Natural killer cell (primary cell): ENCODE results near the gene SLC4A4. TPM values are rescaled to one million over a fixed set of nuclear protein-coding genes. Genes with fewer than 3 reads are reported as not detected.

Source experiments
- ATAC-seq, 3 donors: fragments of 150-1000 bp in 2 of 3; fragments of 200-7000 bp in 1 of 3; cut with Tn5 transposase; 1 replicate in 1 of 3; 2 replicates in 2 of 3; pipeline ENCODE4 v1.10.0; 2021; ENCODE audit warnings: mild to moderate bottlenecking in 2 of 3, moderate library complexity in 2 of 3
- DNase-seq, 2 donors: peaks; one replicate each; pipeline versions ENCODE4 v3.0.0 to v3.0.0-alpha.2; 2013 to 2021; ENCODE audit warnings: mixed read lengths in 1 of 2
- H3K27ac ChIP-seq: one replicate; pipeline ENCODE4 v1.5.1; 2013; ENCODE audit warnings: mild to moderate bottlenecking, low read length
- H3K27me3 ChIP-seq: one replicate; pipeline ENCODE4 v1.6.1; 2013; ENCODE audit warnings: low read length; ENCODE audit not compliant: control insufficient read depth, insufficient read depth
- H3K36me3 ChIP-seq: one replicate; pipeline ENCODE4 v1.6.1; 2013; ENCODE audit warnings: low read length; ENCODE audit not compliant: control insufficient read depth, insufficient read depth
- H3K4me1 ChIP-seq: one replicate; pipeline ENCODE4 v1.6.1; 2013; ENCODE audit warnings: low read length; ENCODE audit not compliant: control insufficient read depth, insufficient read depth
- H3K4me3 ChIP-seq: one replicate; pipeline ENCODE4 v1.5.1; 2013; ENCODE audit warnings: low read length
- H3K9me3 ChIP-seq: one replicate; pipeline ENCODE4 v1.6.1; 2013; ENCODE audit warnings: low read length; ENCODE audit not compliant: control insufficient read depth, insufficient read depth
- H3K27ac Mint-ChIP-seq, 2 donors: one replicate each; pipeline ENCODE4 v1.8.0; 2022; ENCODE audit warnings: mild to moderate bottlenecking in 2 of 2, mixed read lengths in 2 of 2, moderate library complexity in 1 of 2
- H3K27me3 Mint-ChIP-seq, 2 donors: one replicate each; pipeline ENCODE4 v1.8.0; 2022; ENCODE audit warnings: low read depth in 2 of 2, mixed read lengths in 2 of 2
- H3K36me3 Mint-ChIP-seq: one replicate; pipeline ENCODE4 v1.8.0; 2022; ENCODE audit warnings: mixed read lengths
- H3K4me1 Mint-ChIP-seq, 2 donors: one replicate each; pipeline ENCODE4 v1.8.0; 2022; ENCODE audit warnings: mixed read lengths in 2 of 2
- H3K4me3 Mint-ChIP-seq: one replicate; pipeline ENCODE4 v1.8.0; 2022; ENCODE audit warnings: mild to moderate bottlenecking, moderate library complexity, mixed read lengths
- H3K9me3 Mint-ChIP-seq, 2 donors: one replicate each; pipeline ENCODE4 v1.8.0; 2022; ENCODE audit warnings: mixed read lengths in 2 of 2
- WGBS: methylation state at CpG from one replicate; pipeline ENCODE4 v1.1.7; 2013; ENCODE audit warnings: missing lambda C conversion rate; ENCODE audit not compliant: insufficient coverage; 5-methylcytosine and 5-hydroxymethylcytosine counted together
- intact Hi-C: fragments of 100-400 bp; cut with micrococcal nuclease; formaldehyde crosslinking; loops from one replicate; pipeline ENCODE4 v1.14.2; 2022
- total RNA-seq, 4 donors: library from RNA; stranded (reverse); fragments of 120-200 nt in 1 of 4; gene quantifications; one replicate each; pipeline versions ENCODE4 v1.2.3 to v1.2.4, GENCODE V29; 2013 to 2022
- TF ChIP-seq, protein P1 (sequence below): fragments of 200-600 bp; IDR thresholded peaks from one replicate; pipeline ENCODE4 v1.8.0; 2022; ENCODE audit warnings: antibody characterized with exemption

SLC4A4 gene
- total RNA-seq, 3 donors from 2014 or later (not counting 1 experiment from before 2014, with no cell fraction given) = 17.9 to 20.4 (median 19.1) TPM

- Mint-ChIP-seq H3K4me3 (no peak overlapping the region), H3K27me3 (no peaks in the 10 kb centered on the region), H3K4me1 (peaks cover 0 to 13% of the 10 kb centered on the region in 2 donors), H3K36me3 (no peaks in the 10 kb centered on the region), H3K9me3 (no peaks in the 10 kb centered on the region), H3K27ac (no peak overlapping the region)
- Histone ChIP-seq H3K27me3 (no peaks in the 10 kb centered on the region), H3K27ac (no peak overlapping the region), H3K4me3 (no peak overlapping the region), H3K4me1 (no peaks in the 10 kb centered on the region), H3K36me3 (no peaks in the 10 kb centered on the region), H3K9me3 (no peaks in the 10 kb centered on the region)
- DNase-seq (no peak), ATAC-seq (no peak)
- TF ChIP-seq, protein P1, sequence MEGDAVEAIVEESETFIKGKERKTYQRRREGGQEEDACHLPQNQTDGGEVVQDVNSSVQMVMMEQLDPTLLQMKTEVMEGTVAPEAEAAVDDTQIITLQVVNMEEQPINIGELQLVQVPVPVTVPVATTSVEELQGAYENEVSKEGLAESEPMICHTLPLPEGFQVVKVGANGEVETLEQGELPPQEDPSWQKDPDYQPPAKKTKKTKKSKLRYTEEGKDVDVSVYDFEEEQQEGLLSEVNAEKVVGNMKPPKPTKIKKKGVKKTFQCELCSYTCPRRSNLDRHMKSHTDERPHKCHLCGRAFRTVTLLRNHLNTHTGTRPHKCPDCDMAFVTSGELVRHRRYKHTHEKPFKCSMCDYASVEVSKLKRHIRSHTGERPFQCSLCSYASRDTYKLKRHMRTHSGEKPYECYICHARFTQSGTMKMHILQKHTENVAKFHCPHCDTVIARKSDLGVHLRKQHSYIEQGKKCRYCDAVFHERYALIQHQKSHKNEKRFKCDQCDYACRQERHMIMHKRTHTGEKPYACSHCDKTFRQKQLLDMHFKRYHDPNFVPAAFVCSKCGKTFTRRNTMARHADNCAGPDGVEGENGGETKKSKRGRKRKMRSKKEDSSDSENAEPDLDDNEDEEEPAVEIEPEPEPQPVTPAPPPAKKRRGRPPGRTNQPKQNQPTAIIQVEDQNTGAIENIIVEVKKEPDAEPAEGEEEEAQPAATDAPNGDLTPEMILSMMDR = no peak
- intact Hi-C loops = no loop called here
- 100% methylated on average over 1 of the region's 1 CpG for WGBS
Observed at GRCh38 chr4:71383984-71384383, 45.2 kb downstream of the SLC4A4 start.

- DNase-seq (no peak), ATAC-seq (no peak)
- WGBS = 80% methylated on average over 2 of the region's 2 CpGs
- TF ChIP-seq, protein P1 = no peak
- no peak overlapping the region for H3K4me3 ChIP-seq
- Mint-ChIP-seq H3K4me3 (no peak overlapping the region), H3K27ac (no peak overlapping the region), H3K36me3 (no peaks in the 10 kb centered on the region), H3K4me1 (peaks cover 5 to 20% of the 10 kb centered on the region in 2 donors), H3K27me3 (no peaks in the 10 kb centered on the region), H3K9me3 (no peaks in the 10 kb centered on the region)
- H3K27ac ChIP-seq = no peak overlapping the region
- H3K36me3 ChIP-seq = no peaks in the 10 kb centered on the region
- H3K4me1 ChIP-seq = no peaks in the 10 kb centered on the region
- no peaks in the 10 kb centered on the region for H3K9me3 ChIP-seq
- H3K27me3 ChIP-seq = no peaks in the 10 kb centered on the region
- intact Hi-C loops = no loop called here
Observed at GRCh38 chr4:71389149-71389827, 50.5 kb downstream of the SLC4A4 start.

DNA sequence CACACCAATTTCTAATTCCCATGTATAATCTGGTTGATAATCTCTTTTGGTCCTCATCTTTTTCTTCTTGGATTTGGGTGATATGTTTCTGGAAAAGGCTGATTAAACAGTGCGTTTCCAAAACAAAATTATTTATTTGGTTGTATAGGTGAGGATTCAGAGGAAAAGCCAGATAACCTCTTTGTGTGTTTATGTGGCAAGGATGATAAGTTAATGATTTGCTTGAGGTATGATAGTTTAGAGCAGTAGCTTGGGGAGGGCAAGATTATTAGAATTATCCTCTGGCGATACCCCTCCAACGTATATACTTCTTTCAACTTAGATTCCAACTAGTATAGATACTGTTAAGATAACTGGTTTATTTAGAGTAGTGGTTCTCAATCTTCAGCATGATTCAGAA lies 53.3 kb downstream of the SLC4A4 start:
- DNase-seq (no peak), ATAC-seq (no peak)
- TF ChIP-seq, protein P1 = no peak
- Mint-ChIP-seq H3K9me3 (no peaks in the 10 kb centered on the region), H3K4me1 (peaks cover 11 to 12% of the 10 kb centered on the region in 2 donors), H3K4me3 (no peak overlapping the region), H3K36me3 (no peaks in the 10 kb centered on the region), H3K27ac (no peak overlapping the region), H3K27me3 (no peaks in the 10 kb centered on the region)
- 100% methylated on average over 1 of the region's 3 CpGs for WGBS
- intact Hi-C loops = no loop called here
- Histone ChIP-seq H3K27me3 (no peaks in the 10 kb centered on the region), H3K4me3 (no peak overlapping the region), H3K9me3 (no peaks in the 10 kb centered on the region), H3K27ac (no peak overlapping the region), H3K36me3 (no peaks in the 10 kb centered on the region), H3K4me1 (no peaks in the 10 kb centered on the region)

- Mint-ChIP-seq H3K27me3 (no peaks in the 10 kb centered on the region), H3K4me3 (no peak overlapping the region), H3K9me3 (no peaks in the 10 kb centered on the region), H3K4me1 (peaks cover 0 to 6% of the 10 kb centered on the region in 2 donors), H3K36me3 (no peaks in the 10 kb centered on the region), H3K27ac (no peak overlapping the region)
- 100% methylated on average over 1 of the region's 1 CpG for WGBS
- TF ChIP-seq, protein P1 = no peak
- Histone ChIP-seq H3K4me1 (no peaks in the 10 kb centered on the region), H3K27me3 (no peaks in the 10 kb centered on the region), H3K9me3 (no peaks in the 10 kb centered on the region), H3K4me3 (no peak overlapping the region), H3K27ac (no peak overlapping the region), H3K36me3 (no peaks in the 10 kb centered on the region)
- no peak for ATAC-seq
- no peak for DNase-seq
- intact Hi-C loops = no loop called here
Observed at GRCh38 chr4:71396382-71396781, 57.6 kb downstream of the SLC4A4 start.
